ENCODE data around the gene MAF.

Gene MAF

DNA sequence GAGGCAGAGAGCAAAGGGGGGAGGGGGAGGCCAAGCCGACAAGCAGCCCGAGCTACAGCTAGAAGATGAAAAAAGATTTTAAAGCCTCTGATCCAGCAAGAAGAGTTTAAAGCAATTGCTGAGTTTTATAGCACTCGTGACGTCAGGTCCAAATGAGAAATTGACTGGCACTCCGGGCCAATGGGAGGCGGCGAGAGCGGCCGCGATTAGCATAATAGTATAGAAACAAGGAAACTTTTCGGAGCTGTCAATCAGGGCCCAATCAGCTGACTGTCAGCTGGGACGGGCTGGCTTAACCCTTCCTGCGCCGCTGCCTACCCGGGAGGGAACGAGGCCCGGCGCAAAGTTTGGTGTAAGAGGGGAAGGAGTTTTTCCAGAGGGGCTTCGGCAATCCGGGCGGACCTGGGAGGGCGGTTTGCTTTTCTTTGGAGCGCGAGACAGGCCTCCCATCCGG lies at the start of gene MAF:
Gene MAF (minus strand): TSS at position 100 of the 454 bp plus-strand sequence. CDS start 835 bp downstream, outside the sequence.
- H3K4me3 ChIP-seq (ENCODE audit: low read length) = peak within 1 kb of the TSS; percentile 78
- DNase-seq (ENCODE audit: low read depth) = peak; percentile 97
- TF ChIP-seq, protein P1, sequence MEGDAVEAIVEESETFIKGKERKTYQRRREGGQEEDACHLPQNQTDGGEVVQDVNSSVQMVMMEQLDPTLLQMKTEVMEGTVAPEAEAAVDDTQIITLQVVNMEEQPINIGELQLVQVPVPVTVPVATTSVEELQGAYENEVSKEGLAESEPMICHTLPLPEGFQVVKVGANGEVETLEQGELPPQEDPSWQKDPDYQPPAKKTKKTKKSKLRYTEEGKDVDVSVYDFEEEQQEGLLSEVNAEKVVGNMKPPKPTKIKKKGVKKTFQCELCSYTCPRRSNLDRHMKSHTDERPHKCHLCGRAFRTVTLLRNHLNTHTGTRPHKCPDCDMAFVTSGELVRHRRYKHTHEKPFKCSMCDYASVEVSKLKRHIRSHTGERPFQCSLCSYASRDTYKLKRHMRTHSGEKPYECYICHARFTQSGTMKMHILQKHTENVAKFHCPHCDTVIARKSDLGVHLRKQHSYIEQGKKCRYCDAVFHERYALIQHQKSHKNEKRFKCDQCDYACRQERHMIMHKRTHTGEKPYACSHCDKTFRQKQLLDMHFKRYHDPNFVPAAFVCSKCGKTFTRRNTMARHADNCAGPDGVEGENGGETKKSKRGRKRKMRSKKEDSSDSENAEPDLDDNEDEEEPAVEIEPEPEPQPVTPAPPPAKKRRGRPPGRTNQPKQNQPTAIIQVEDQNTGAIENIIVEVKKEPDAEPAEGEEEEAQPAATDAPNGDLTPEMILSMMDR (IDR thresholded peaks at IDR 0.05; ENCODE audit: insufficient read depth, low read depth, low read length, missing control alignments) = no peak

DNA sequence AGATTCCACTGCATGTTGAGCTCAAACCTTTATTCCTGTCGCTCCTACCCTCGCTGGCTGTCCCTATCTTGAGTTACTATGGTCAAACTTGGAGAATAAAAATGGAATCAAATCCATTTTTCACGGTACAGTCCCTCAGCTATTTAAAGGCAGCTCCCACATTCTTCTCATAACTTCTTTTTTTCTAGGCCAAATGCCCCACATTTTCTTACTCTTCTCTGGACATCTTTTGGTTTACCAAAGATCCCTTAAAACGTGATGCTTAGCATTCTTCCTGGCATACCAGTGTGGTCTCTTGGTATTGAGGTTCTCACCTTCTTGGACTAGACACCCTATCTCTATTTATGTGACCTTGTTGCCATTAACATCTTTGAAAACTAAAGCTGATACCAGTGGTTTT lies 48.3 kb upstream of the MAF start:
- no peak overlapping the region for H3K4me3 ChIP-seq (ENCODE audit: low read length)
- DNase-seq (ENCODE audit: low read depth) = no peak
- TF ChIP-seq, protein P1 (IDR thresholded peaks at IDR 0.05; ENCODE audit: insufficient read depth, low read depth, low read length, missing control alignments) = no peak

DNA sequence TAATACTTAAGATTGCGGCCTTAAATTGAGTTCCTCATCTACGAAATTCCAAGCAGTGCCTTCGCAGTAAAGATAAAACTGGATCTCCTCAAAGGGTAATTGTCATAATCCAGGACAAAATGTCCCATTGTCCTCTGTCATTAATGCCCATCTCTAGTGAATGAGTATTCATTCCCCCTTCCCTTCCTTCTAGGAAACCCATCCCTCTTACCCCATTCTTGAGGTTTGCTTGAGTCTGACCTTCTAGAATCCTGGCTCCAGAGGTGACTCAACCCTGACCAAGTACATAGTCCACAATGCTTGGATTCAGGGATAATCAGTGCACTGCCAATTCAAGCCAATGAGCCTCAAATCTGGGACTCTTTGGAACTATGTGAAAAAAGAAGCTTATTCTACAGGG lies 47.0 kb upstream of the MAF start:
- TF ChIP-seq, protein P1 (IDR thresholded peaks at IDR 0.05; ENCODE audit: insufficient read depth, low read depth, low read length, missing control alignments) = no peak
- no peak overlapping the region for H3K4me3 ChIP-seq (ENCODE audit: low read length)
- no peak for DNase-seq (ENCODE audit: low read depth)

DNA sequence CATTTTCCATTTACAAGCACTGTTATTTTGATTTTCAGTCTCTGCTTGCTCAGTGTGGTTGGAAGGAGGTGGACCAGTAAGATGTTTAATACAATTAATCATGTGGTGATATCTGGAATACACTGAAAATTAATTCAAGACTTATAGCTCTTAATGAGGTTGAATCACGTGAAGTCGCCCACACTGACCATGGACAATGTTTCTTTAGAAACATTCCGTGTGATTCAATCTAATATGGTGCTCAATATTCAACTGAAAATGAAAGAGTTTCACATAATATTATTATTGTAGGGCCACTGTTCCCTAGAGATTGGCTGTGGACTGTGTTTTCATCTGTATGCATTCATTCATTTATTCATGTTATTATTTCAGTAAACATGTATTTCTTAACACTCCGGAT lies 45.2 kb upstream of the MAF start:
- DNase-seq (ENCODE audit: low read depth) = no peak
- TF ChIP-seq, protein P1 (IDR thresholded peaks at IDR 0.05; ENCODE audit: insufficient read depth, low read depth, low read length, missing control alignments) = no peak
- H3K4me3 ChIP-seq (ENCODE audit: low read length) = no peak overlapping the region

DNA sequence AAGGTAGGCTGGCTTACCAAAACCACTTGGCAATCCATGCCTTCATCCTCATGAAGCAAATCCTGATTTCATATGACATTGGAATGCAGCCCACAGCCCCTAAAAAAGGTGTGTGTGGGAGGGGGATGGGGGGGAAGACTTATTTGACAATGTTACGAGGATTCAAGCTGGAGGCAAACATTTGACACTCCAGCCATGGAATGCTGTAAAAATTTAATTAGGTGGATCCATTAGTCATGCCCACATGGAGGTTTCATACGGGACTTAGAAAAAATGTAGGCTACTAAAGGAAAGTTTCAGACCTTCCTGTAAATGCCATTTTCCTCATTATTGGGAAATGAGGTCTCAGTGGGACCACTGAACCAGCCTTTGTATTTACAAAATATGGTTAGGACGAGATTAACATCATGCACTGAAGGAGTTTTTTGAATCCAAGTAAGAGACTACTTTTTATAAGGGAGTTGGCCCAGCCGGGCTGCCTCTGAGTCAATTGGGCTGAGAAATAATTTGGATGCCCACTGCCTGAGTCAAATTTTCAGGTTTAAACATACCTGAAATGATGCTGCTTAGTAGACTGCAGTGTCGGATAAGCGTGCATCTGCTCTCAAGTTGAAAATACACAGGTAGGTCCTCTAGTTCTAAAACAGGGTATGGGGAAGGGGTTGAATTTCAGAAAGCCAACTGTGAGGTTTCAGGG lies 44.6 kb upstream of the MAF start:
- peak; percentile 77 for DNase-seq (ENCODE audit: low read depth)
- TF ChIP-seq, protein P1 (IDR thresholded peaks at IDR 0.05; ENCODE audit: insufficient read depth, low read depth, low read length, missing control alignments) = no peak
- H3K4me3 ChIP-seq (ENCODE audit: low read length) = no peak overlapping the region

DNA sequence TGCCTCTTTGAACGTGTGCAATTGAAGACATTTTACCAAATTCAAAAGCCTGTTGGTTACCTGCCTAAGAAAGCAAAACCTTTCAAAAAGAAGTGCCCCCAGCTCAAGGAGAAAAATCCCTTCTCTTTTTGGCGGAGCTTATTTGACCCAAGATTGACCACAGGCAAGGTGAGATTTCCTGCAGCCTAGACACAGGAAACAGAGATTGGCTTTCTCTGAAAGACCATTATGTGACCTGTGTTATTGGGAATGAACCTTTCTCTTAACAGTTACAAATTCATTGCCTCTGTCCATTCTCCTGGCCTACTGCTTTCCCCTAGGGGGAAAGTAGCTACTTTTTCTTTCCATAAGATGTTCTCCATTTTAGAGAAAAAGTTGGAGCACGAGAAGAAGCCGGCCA lies 42.1 kb upstream of the MAF start:
- DNase-seq (ENCODE audit: low read depth) = no peak
- no peak overlapping the region for H3K4me3 ChIP-seq (ENCODE audit: low read length)
- TF ChIP-seq, protein P1 (IDR thresholded peaks at IDR 0.05; ENCODE audit: insufficient read depth, low read depth, low read length, missing control alignments) = no peak
